Measurements from ENCODE around the gene SEZ6.

The SEZ6 gene

DNA sequence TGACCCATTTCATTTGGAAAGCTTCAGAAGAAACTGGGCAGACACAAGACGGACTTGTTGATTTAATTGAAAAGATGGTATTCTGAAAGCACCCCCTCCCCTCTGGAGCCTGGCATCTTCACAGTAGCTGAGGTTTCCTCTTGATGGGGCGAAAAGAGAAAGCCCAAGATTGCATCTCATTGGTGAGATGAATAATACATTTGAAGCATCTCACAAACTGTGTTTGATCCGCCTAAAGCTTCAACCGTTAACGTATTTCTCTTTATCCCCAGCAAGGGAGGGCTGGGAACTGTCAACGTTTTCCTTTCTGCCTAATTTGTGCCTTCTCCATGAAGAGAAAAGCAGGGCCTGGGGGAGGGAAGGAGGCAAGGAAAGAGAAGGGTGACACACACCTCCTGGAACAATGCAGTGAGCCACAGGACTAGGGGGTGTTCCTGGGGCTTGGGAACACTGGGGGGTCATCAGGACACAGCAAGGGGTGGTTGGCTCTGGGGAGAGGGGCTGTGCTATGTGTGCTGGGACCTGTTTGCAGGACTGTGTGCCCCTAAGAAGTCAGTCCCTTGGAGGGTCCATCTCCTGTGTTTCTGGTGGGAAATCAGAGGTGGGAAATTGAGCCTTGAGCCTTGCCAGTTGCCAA lies 18.6 kb upstream of the SEZ6 start:
- H3K27me3 ChIP-seq (ENCODE audit: low read depth, low read length), result peaks cover 39% of the 10 kb centered on the region
- TF ChIP-seq, protein P1, sequence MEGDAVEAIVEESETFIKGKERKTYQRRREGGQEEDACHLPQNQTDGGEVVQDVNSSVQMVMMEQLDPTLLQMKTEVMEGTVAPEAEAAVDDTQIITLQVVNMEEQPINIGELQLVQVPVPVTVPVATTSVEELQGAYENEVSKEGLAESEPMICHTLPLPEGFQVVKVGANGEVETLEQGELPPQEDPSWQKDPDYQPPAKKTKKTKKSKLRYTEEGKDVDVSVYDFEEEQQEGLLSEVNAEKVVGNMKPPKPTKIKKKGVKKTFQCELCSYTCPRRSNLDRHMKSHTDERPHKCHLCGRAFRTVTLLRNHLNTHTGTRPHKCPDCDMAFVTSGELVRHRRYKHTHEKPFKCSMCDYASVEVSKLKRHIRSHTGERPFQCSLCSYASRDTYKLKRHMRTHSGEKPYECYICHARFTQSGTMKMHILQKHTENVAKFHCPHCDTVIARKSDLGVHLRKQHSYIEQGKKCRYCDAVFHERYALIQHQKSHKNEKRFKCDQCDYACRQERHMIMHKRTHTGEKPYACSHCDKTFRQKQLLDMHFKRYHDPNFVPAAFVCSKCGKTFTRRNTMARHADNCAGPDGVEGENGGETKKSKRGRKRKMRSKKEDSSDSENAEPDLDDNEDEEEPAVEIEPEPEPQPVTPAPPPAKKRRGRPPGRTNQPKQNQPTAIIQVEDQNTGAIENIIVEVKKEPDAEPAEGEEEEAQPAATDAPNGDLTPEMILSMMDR (IDR thresholded peaks at IDR 0.05; ENCODE audit: low read depth, low read length), result no peak
- TF ChIP-seq EZH2phosphoT487 (IDR thresholded peaks at IDR 0.05; ENCODE audit: low read depth), result no peak

DNA sequence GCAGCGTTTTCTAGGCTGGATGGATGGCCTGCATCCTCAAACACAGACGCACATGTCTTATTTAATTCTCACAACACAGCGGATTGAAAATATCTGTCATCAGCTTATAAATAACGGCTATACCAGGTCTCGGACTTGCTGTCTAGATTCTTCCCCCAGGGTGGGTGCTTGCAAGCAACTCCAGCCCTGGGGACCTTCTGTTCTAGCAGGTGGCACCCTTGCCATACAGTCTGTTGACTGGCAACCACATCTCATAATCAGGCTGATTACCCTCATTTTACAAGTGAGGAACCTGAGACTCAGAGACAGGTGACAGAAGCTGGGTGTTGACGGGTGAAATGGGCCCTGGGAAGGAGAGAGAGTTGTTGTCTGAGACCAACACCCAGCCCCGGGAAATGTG lies 16.2 kb upstream of the SEZ6 start:
- H3K27ac ChIP-seq (ENCODE audit: low read length), result no peak overlapping the region

More for the DNA sequence above, 18.6 kb upstream of the SEZ6 start:
- H3K9me3 ChIP-seq (ENCODE audit: insufficient read depth, low read length), result no peaks in the 10 kb centered on the region
- no peak overlapping the region for H3K27ac ChIP-seq (ENCODE audit: low read length)
- H3K4me1 ChIP-seq (ENCODE audit: low read length), result peaks cover under 1% of the 10 kb centered on the region; the same call in 1 of the 2 replicates
- H3K9ac ChIP-seq (ENCODE audit: low read length), result no peak overlapping the region
- no peak overlapping the region for H2AFZ ChIP-seq (ENCODE audit: low read depth, low read length)
- H4K20me1 ChIP-seq (ENCODE audit: insufficient read depth, low read length), result no peaks in the 10 kb centered on the region
- no peak overlapping the region for H3K4me2 ChIP-seq (ENCODE audit: low read length)
- H3K4me3 ChIP-seq (ENCODE audit: low read length), result no peak overlapping the region
- no peaks in the 10 kb centered on the region for H3K36me3 ChIP-seq (replicated peaks; ENCODE audit: low read depth, low read length)
- H3K79me2 ChIP-seq (ENCODE audit: low read length), result no peaks in the 10 kb centered on the region

DNA sequence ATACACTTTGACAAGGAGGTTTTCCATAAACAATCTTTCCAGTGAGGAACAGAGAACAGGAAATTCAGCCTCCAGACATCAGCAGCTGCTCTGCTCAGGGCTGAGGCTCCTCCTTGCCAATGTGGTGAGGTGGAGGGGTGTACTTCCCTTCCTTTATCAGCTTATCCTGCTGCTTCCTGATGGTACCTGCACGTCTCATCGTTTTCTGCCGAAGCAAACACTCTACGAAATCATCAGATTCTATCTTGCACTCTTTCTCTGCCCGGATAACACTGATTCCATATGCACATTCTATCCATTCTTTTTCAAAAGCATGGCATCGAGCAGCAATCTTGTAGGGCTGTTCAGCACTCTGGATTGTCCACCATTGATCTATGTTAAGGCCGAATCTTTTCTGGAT lies 15.4 kb upstream of the SEZ6 start:
- no peaks in the 10 kb centered on the region for H4K20me1 ChIP-seq (ENCODE audit: insufficient read depth, low read length)
- no peak overlapping the region for H3K9ac ChIP-seq (ENCODE audit: low read length)
- H2AFZ ChIP-seq (ENCODE audit: low read depth, low read length), result no peak overlapping the region
- no peaks in the 10 kb centered on the region for H3K36me3 ChIP-seq (replicated peaks; ENCODE audit: low read depth, low read length)
- H3K27ac ChIP-seq (ENCODE audit: low read length), result no peak overlapping the region
- H3K4me3 ChIP-seq (ENCODE audit: low read length), result no peak overlapping the region
- no peaks in the 10 kb centered on the region for H3K9me3 ChIP-seq (ENCODE audit: insufficient read depth, low read length)
- H3K27me3 ChIP-seq (ENCODE audit: low read depth, low read length), result peaks cover 34% of the 10 kb centered on the region
- TF ChIP-seq, protein P1 (IDR thresholded peaks at IDR 0.05; ENCODE audit: low read depth, low read length), result no peak
- TF ChIP-seq EZH2phosphoT487 (IDR thresholded peaks at IDR 0.05; ENCODE audit: low read depth), result no peak
- H3K4me2 ChIP-seq (ENCODE audit: low read length), result no peak overlapping the region
- H3K79me2 ChIP-seq (ENCODE audit: low read length), result no peaks in the 10 kb centered on the region
- peaks cover 7% of the 10 kb centered on the region; the same call in 1 of the 2 replicates for H3K4me1 ChIP-seq (ENCODE audit: low read length)

More for the DNA sequence above, 16.2 kb upstream of the SEZ6 start:
- Histone ChIP-seq H3K4me1 (ENCODE audit: low read length) (peaks cover 7% of the 10 kb centered on the region; the same call in 1 of the 2 replicates), H3K9ac (ENCODE audit: low read length) (no peak overlapping the region), H3K27me3 (ENCODE audit: low read depth, low read length) (peaks cover 33% of the 10 kb centered on the region), H3K4me3 (ENCODE audit: low read length) (no peak overlapping the region), H4K20me1 (ENCODE audit: insufficient read depth, low read length) (no peaks in the 10 kb centered on the region), H3K36me3 (replicated peaks; ENCODE audit: low read depth, low read length) (no peaks in the 10 kb centered on the region), H3K79me2 (ENCODE audit: low read length) (no peaks in the 10 kb centered on the region), H3K4me2 (ENCODE audit: low read length) (no peak overlapping the region), H3K9me3 (ENCODE audit: insufficient read depth, low read length) (no peaks in the 10 kb centered on the region), H2AFZ (ENCODE audit: low read depth, low read length) (no peak overlapping the region)
- TF ChIP-seq, protein P1 (IDR thresholded peaks at IDR 0.05; ENCODE audit: low read depth, low read length), result no peak
- no peak for TF ChIP-seq EZH2phosphoT487 (IDR thresholded peaks at IDR 0.05; ENCODE audit: low read depth)

DNA sequence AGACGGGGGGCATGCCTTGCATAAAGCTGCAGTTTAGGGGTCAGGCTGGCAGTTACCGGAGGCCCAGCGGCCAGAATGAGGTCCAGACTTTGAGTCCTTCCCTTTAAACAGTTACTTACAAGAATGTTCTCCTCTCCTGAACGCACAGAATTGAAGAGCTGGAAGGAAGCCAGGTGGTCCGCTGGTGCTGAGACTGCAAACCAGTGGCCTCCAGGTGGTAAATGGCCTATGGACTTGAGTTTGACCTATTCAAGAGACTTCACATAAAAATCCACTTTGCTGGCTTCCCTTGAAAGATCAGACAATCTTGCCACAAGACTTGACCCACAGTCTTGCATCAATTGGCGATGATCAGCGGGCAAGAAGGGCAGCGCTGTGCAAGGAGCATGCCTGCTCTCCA lies 14.7 kb upstream of the SEZ6 start:
- TF ChIP-seq, protein P1 (IDR thresholded peaks at IDR 0.05; ENCODE audit: low read depth, low read length), result no peak
- TF ChIP-seq EZH2phosphoT487 (IDR thresholded peaks at IDR 0.05; ENCODE audit: low read depth), result no peak
- no peak overlapping the region for H3K4me2 ChIP-seq (ENCODE audit: low read length)
- H3K36me3 ChIP-seq (replicated peaks; ENCODE audit: low read depth, low read length), result no peaks in the 10 kb centered on the region
- peaks cover 34% of the 10 kb centered on the region for H3K27me3 ChIP-seq (ENCODE audit: low read depth, low read length)
- peaks cover 7% of the 10 kb centered on the region; the same call in 1 of the 2 replicates for H3K4me1 ChIP-seq (ENCODE audit: low read length)
- H2AFZ ChIP-seq (ENCODE audit: low read depth, low read length), result no peak overlapping the region
- no peak overlapping the region for H3K27ac ChIP-seq (ENCODE audit: low read length)
- no peaks in the 10 kb centered on the region for H3K79me2 ChIP-seq (ENCODE audit: low read length)
- H3K9me3 ChIP-seq (ENCODE audit: insufficient read depth, low read length), result no peaks in the 10 kb centered on the region
- H3K4me3 ChIP-seq (ENCODE audit: low read length), result no peak overlapping the region
- no peaks in the 10 kb centered on the region for H4K20me1 ChIP-seq (ENCODE audit: insufficient read depth, low read length)
- H3K9ac ChIP-seq (ENCODE audit: low read length), result no peak overlapping the region

All from OCI-LY3 (cell line).